ENCODE measurements around the gene LDB3.

The LDB3 gene

DNA sequence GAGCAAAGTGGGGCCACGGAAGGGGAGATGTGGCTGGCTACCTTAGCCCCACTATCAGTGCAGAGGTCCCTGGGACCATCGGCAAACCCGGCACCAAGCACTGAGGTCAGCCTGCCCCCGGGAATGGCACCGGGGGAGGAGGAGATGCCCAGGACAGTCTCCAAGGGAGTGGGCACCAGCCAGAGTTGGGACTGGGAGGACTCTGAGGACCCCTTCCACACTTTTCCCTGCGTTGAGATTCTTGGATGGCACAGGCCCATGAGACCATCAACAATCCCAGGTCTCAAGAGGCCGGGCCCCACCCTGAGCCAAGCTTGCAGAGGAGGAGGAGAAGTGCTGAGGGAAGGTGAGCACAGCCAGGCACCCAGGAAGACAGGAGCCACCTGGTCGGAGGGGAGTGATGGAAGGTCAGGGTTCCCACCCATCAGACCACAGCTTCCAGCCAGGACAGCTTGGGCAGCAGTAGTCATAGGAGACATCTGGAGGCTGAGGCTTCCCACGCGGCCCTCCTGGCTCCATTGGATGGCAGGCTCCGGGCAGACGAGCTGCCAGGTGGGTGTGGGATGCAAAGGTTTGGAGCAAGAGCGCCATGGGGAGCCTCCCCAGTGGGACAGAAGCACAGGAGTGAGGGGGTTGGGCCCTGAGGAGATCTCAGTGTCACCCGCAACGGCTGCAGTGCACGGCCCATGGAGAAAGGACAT is 16.5 kb upstream of the LDB3 start:
- DNase-seq (ENCODE audit: low spot score): no peak

DNA sequence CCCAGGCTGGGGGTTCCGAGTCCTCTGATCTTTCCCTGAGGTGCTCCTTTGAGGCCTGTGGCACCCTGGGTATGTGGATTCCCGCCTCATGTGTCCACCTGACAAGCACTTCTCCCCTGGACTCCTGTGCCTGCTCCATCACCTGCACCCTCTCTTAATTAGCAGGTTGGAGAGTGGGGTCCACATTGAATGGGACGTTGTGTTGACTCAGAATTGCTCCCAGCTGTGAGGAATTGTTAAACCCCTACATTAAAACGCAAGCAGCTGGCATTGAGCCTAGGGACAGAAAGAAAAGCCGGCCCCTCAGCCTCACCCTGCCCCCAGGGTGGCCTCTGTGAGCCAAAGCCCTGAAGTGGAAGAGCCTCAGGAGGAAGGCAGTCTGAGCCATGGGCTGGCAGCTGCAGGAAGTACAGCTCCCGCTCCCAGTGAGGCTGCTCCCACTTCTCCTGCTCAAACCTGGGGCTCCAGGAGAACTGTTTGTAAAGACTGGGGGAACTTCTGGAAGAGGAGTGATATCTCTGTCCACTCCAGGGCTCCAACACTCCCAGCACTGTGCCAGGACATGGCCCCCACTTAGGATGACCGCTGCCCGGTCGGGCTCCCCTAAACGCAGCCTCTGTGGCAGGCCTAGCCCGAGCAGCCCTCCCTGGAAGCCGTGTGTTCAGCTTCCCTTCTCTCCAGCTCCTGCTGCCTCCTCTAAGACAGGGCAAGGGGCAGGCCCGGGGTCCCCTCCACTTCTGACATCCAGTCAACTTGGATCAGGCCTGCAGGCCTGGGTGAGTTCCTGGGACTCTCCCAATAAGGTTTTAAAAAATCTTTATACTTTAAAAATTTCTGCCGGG is 15.7 kb upstream of the LDB3 start:
- DNase-seq (ENCODE audit: low spot score): no peak

DNA sequence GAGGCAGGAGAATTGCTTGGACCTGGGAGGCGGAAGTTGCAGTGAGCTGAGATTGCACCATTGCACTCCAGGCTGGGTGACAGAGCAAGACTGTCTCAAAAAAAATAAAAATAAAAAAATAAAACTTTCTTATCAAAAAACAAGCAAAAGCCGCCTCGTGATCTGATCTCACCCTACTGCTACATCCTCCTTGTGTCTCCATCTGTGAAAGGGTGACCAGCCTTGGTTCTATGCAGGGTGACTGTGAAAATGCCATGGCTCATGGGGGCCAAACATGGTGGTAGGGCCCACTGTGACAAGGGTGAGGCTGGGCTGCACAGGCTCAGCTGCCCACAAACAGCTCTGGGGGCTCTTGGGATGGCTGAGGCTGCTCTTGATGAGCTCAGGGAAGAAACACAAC is 14.9 kb upstream of the LDB3 start:
- no peak for DNase-seq (ENCODE audit: low spot score)

- DNase-seq (ENCODE audit: low spot score): no peak
Measured at GRCh38 chr10:86653987-86654386, 14.3 kb upstream of the LDB3 start.

DNA sequence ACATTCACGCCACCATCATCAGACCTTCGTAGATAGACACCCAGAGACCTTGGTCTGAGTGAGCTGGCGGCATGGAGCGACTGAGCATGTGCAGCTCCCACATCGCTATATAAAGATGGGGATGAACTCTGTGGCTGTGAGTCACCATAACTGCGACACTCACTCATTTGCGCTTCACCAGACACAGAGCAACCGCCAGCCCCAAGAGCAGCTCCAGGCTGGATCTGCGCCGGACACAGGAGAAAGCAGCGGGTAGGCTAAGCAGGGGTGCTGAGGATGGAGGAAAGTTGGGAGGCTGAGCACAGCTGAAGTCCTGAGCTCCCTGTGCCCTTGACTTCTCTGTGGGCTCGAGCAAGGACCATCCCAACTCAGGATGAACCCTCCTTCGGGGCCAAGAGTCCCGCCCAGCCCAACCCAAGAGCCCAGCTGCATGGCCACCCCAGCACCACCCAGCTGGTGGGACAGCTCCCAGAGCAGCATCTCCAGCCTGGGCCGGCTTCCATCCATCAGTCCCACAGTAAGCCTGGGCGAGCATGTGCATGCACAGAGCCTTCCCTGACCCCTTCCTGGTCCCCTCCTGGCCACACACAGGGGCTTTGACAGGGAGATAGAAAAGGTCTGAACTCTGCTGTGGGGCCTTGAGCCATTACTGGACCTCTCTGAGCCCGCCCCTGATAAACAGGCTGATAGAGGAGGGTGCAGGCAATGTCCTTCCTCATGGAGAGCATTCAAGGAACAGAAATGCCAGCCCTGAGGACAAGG is 13.7 kb upstream of the LDB3 start, which contains the start of gene OPN4:
Gene OPN4 (plus strand): TSS at position 137 of the 762 bp plus-strand sequence. CDS start 237 bp downstream, at position 374.
- no peak for DNase-seq (ENCODE audit: low spot score)

- no peak for DNase-seq (ENCODE audit: low spot score)
Measured at GRCh38 chr10:86655173-86655540, 13.2 kb upstream of the LDB3 start.

DNA sequence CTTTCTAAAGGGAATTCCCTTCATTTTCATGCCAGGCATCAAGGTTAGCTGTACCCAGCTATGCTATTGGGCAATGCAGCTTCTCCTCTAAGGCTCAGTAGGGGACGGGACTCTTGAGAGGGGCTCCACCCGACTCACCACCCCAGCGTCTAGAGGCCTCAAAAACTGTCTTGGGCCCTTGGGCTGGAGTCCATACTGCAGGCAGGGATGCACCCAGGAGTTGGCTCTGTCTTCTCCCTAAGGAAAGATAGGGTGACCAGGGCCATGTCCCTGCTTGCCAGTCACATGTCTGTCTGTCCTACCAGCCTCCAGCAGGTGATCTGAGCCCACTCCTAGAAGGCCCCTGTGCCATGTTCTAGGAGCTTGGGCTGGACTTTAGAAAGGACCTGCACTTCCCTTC is 12.7 kb upstream of the LDB3 start:
- DNase-seq (ENCODE audit: low spot score): no peak

- DNase-seq (ENCODE audit: low spot score): no peak
Measured at GRCh38 chr10:86657011-86657395, 11.3 kb upstream of the LDB3 start.

GRCh38 chr10:86657396-86658011 is 10.8 kb upstream of the LDB3 start:
- DNase-seq (ENCODE audit: low spot score): no peak

GRCh38 chr10:86658261-86658741 is 10.0 kb upstream of the LDB3 start:
- no peak for DNase-seq (ENCODE audit: low spot score)

GRCh38 chr10:86658751-86659150 is 9.6 kb upstream of the LDB3 start:
- DNase-seq (ENCODE audit: low spot score): no peak

DNA sequence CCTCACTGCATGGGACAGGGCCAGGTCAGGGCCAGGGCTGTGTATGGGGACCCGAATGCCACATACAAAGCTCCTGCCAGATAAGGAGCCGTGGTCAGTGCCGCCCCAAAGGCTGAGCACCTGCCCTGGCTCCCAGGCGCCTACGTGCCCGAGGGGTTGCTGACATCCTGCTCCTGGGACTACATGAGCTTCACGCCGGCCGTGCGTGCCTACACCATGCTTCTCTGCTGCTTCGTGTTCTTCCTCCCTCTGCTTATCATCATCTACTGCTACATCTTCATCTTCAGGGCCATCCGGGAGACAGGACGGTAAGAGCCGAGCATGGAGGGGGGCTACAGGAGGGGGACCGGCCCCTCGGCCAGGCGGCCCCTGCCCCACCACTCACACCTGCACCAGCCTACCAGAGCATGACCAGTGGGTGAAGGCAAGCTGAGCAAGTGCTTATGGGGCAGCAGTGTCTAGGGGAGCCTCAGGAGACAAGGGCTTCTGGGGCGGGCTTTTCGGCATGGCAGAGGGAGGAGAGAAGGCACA is 9.1 kb upstream of the LDB3 start:
- no peak for DNase-seq (ENCODE audit: low spot score)

GRCh38 chr10:86659721-86660453 is 8.4 kb upstream of the LDB3 start:
- no peak for DNase-seq (ENCODE audit: low spot score)

DNA sequence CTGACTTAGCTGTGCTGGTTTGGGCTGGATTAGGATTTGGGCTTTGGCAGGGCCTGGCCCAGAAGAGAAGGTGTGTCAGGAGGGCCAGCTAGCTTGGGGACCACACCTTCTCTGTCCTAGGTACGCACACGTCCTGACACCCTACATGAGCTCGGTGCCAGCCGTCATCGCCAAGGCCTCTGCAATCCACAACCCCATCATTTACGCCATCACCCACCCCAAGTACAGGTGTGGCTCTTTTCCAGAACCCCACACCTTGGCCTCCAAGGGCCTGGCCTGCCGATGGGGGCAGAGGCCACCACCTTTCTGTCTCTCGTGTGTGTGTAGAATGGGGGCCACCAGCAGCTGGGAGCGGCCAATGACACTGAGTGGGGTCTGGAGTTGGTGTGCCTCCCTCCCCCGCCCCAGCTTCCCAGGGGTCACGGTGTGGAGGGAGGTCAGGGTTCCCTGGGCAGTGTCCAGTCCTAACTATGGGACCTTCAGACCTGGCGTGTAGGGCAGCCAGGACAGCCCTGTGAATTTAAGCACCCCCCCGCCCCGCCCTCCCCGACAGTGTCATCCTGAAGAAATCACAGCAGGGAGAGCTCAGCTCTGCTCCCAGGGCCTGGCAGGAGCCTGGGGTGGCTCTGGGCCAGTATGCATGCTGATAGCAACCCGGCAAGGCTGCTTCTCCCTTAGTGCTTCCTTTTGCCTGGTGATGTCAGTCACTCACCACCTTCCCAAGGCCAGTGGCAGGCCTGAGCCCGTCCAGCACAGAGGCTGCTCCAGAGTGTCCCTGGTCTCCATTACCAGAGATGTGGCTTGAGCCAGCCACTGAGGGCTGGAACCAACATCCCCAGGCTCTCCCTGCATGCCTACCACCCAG is 6.9 kb upstream of the LDB3 start:
- no peak for DNase-seq (ENCODE audit: low spot score)

DNA sequence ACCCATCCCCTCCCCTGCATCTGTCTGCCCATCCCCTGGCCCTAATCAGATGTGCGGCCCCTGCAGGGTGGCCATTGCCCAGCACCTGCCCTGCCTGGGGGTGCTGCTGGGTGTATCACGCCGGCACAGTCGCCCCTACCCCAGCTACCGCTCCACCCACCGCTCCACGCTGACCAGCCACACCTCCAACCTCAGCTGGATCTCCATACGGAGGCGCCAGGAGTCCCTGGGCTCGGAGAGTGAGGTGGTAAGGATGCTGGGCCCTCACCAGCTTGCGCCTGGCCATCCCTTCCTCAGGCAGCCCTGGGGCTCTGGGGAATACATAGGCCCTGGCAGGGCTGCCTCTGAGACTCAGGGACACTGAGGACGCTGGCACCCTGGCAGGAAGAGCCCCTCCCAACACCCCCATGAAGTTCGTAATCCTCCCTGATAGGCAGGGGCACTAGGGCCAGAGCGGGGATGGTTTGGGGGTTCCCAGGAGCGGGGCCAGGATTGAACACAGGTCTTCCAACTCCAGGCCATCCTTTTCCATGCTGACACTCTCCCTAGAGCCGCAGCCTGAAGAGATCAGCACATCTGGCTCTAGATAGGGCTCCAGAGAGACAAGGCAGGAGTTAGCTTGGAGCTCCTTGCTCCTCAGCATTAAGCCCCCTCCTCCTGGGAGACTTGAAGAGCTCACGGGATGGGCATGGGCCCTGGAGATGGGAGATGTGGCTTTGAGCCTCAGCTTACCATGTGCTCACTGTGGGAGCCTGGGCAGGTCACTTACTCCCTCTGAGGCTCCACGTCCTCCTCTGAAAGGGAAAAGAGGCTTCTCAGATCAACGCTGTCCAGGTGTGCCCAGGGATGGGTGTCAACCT is 5.9 kb upstream of the LDB3 start:
- DNase-seq (ENCODE audit: low spot score): no peak

- DNase-seq (ENCODE audit: low spot score): no peak
Measured at GRCh38 chr10:86663046-86663345, 5.3 kb upstream of the LDB3 start.

- no peak for DNase-seq (ENCODE audit: low spot score)
Measured at GRCh38 chr10:86663576-86664339, 4.6 kb upstream of the LDB3 start.

DNA sequence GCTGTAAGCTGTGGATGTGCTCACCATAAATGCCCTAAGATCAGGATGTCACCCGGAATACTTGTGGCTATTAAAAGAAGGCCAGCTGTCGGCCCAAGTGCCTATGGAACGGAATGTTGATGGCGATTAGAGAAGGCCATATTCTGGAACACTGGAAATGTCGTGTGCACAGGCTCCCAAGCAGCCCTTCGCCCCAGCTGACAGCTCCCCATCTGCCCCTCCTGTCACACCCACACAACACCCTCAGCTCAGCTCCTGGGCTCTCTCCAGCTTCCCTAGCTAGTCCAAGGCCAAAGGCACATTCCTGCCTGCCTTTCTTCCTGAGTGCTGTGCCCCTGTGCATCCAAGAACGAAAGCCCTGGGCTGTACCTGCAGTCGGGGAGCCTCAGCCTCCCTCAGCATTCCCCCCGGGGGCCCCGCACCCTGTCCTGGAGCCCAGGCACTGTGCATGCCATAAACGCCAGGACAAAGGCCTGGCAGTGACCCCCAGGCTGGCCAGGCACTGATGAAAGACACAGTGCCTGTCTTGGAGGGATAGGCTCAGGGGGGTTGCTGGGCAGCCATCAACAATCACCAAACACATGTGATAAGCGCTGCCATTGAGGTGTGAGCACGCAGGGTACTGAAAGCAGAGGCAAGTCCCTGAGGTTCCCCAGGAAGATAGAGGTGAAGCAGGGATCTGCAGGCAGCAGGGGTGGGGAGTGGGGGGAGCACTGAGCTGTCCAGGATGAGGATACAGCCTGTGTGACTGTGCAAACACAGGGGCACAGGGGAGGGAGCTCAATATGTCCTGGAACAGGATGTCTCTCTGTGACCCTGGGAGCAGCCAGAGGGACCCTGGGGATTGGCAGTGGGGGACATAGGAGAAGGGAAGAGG is 3.7 kb upstream of the LDB3 start:
- no peak for DNase-seq (ENCODE audit: low spot score)
